ENCODE data around the gene NEDD4L. TPM values are rescaled to one million over a fixed set of nuclear protein-coding genes. Genes with fewer than 3 reads are reported as not detected.

NEDD4L gene
- total RNA-seq, 8 experiments from 2014 or later, result 51.2 to 394 (median 65.0) TPM

- ATAC-seq (replicated peaks in 6 of 8), result no peak
- Histone ChIP-seq H3K4me1 (replicated peaks in 1 of 2) (peaks cover 0 to 3% of the 10 kb centered on the region in 2 donors), H3K4me3 (no peak overlapping the region), H3K27ac (no peak overlapping the region)
- in situ Hi-C loops (cut with MboI; ENCODE audit: low pct_unique_long_range_greater_than_20kb in 2 of 9, low sequenced_read_pairs in 9 of 9, unreplicated experiment in 9 of 9), result no loop called here
- WGBS, 10 experiments, result 62 to 100% (median 83%) methylated on average over 3 to 13 of the region's 13 CpGs
These were observed 28.8 kb upstream of the NEDD4L start for GRCh38 chr18:58015065-58015780.

- in situ Hi-C loops (cut with MboI; ENCODE audit: low pct_unique_long_range_greater_than_20kb in 2 of 9, low sequenced_read_pairs in 9 of 9, unreplicated experiment in 9 of 9), result no loop called here
- Histone ChIP-seq H3K4me1 (replicated peaks in 1 of 2) (peaks cover 0 to 3% of the 10 kb centered on the region in 2 donors), H3K27ac (no peak overlapping the region), H3K4me3 (no peak overlapping the region)
- ATAC-seq (replicated peaks in 6 of 8), result no peak
These were observed 26.8 kb upstream of the NEDD4L start for GRCh38 chr18:58017267-58017666.

GRCh38 chr18:58020567-58021107 is 23.4 kb upstream of the NEDD4L start:
- H3K27ac ChIP-seq, result no peak overlapping the region
- no peak for ATAC-seq (replicated peaks in 6 of 8)
- no peak overlapping the region for H3K4me3 ChIP-seq
- in situ Hi-C loops (cut with MboI; ENCODE audit: low pct_unique_long_range_greater_than_20kb in 2 of 9, low sequenced_read_pairs in 9 of 9, unreplicated experiment in 9 of 9), result no loop called here
- H3K4me1 ChIP-seq (replicated peaks in 1 of 2), result peaks cover 0 to 3% of the 10 kb centered on the region in 2 donors
- 100% methylated on average over 1 to 3 of the region's 3 CpGs; no CpG with 5 or more reads in 6 of the 10 experiments for WGBS, 10 experiments

GRCh38 chr18:58021504-58021903 is 22.5 kb upstream of the NEDD4L start:
- 80 to 100% (median 96%) methylated on average over 1 to 4 of the region's 4 CpGs; no CpG with 5 or more reads in 1 of the 10 experiments for WGBS, 10 experiments
- Histone ChIP-seq H3K27ac (no peak overlapping the region), H3K4me1 (replicated peaks in 1 of 2) (peaks cover 0 to 3% of the 10 kb centered on the region in 2 donors), H3K4me3 (no peak overlapping the region)
- in situ Hi-C loops (cut with MboI; ENCODE audit: low pct_unique_long_range_greater_than_20kb in 2 of 9, low sequenced_read_pairs in 9 of 9, unreplicated experiment in 9 of 9), result no loop called here
- ATAC-seq (replicated peaks in 6 of 8), result no peak

GRCh38 chr18:58023108-58023507 is 20.9 kb upstream of the NEDD4L start:
- Histone ChIP-seq H3K4me3 (no peak overlapping the region), H3K27ac (no peak overlapping the region), H3K4me1 (replicated peaks in 1 of 2) (peaks cover 0 to 3% of the 10 kb centered on the region in 2 donors)
- ATAC-seq (replicated peaks in 6 of 8), result no peak
- in situ Hi-C loops (cut with MboI; ENCODE audit: low pct_unique_long_range_greater_than_20kb in 2 of 9, low sequenced_read_pairs in 9 of 9, unreplicated experiment in 9 of 9), result no loop called here
- WGBS, 10 experiments, result 79 to 100% (median 100%) methylated on average over 1 to 2 of the region's 2 CpGs; no CpG with 5 or more reads in 2 of the 10 experiments

GRCh38 chr18:58024139-58024538 is 19.9 kb upstream of the NEDD4L start:
- Histone ChIP-seq H3K4me1 (replicated peaks in 1 of 2) (peaks cover 0 to 3% of the 10 kb centered on the region in 2 donors), H3K27ac (no peak overlapping the region), H3K4me3 (no peak overlapping the region)
- ATAC-seq (replicated peaks in 6 of 8), result peak in 1 of 8 experiments; percentile 29
- 0 to 58% (median 16%) methylated on average over 1 to 3 of the region's 3 CpGs; no CpG with 5 or more reads in 1 of the 10 experiments for WGBS, 10 experiments
- in situ Hi-C loops (cut with MboI; ENCODE audit: low pct_unique_long_range_greater_than_20kb in 2 of 9, low sequenced_read_pairs in 9 of 9, unreplicated experiment in 9 of 9), result no loop called here

- no peak overlapping the region for H3K27ac ChIP-seq
- 78 to 100% (median 94%) methylated on average over 2 to 7 of the region's 7 CpGs; no CpG with 5 or more reads in 3 of the 10 experiments for WGBS, 10 experiments
- in situ Hi-C loops (cut with MboI; ENCODE audit: low pct_unique_long_range_greater_than_20kb in 2 of 9, low sequenced_read_pairs in 9 of 9, unreplicated experiment in 9 of 9), result loop anchor here in 5 of 9 experiments (25.0 kb wide), 2 partner anchors 138 to 462 kb away; no protein-coding TSS in a partner anchor
- H3K4me1 ChIP-seq (replicated peaks in 1 of 2), result peaks cover 0 to 3% of the 10 kb centered on the region in 2 donors
- no peak for ATAC-seq (replicated peaks in 6 of 8)
- H3K4me3 ChIP-seq, result no peak overlapping the region
These were observed 18.8 kb upstream of the NEDD4L start for GRCh38 chr18:58025205-58025604.

- Histone ChIP-seq H3K4me1 (replicated peaks in 1 of 2) (peaks cover 0 to 3% of the 10 kb centered on the region in 2 donors), H3K4me3 (no peak overlapping the region), H3K27ac (no peak overlapping the region)
- WGBS, 10 experiments, result 38 to 100% (median 69%) methylated on average over 1 to 2 of the region's 2 CpGs; no CpG with 5 or more reads in 3 of the 10 experiments
- ATAC-seq (replicated peaks in 6 of 8), result no peak
- in situ Hi-C loops (cut with MboI; ENCODE audit: low pct_unique_long_range_greater_than_20kb in 2 of 9, low sequenced_read_pairs in 9 of 9, unreplicated experiment in 9 of 9), result loop anchor here in 5 of 9 experiments (25.0 kb wide), 2 partner anchors 138 to 462 kb away; no protein-coding TSS in a partner anchor
These were observed 18.3 kb upstream of the NEDD4L start for GRCh38 chr18:58025733-58026132.

- no peak for ATAC-seq (replicated peaks in 6 of 8)
- WGBS, 10 experiments, result 29 to 67% (median 53%) methylated on average over 1 to 3 of the region's 3 CpGs; no CpG with 5 or more reads in 2 of the 10 experiments
- Histone ChIP-seq H3K4me3 (no peak overlapping the region), H3K4me1 (replicated peaks in 1 of 2) (peaks cover 0 to 3% of the 10 kb centered on the region in 2 donors), H3K27ac (no peak overlapping the region)
- in situ Hi-C loops (cut with MboI; ENCODE audit: low pct_unique_long_range_greater_than_20kb in 2 of 9, low sequenced_read_pairs in 9 of 9, unreplicated experiment in 9 of 9), result loop anchor here in 5 of 9 experiments (25.0 kb wide), 2 partner anchors 139 to 461 kb away; no protein-coding TSS in a partner anchor
These were observed 17.6 kb upstream of the NEDD4L start for GRCh38 chr18:58026395-58026794.

GRCh38 chr18:58026857-58027256 is 17.2 kb upstream of the NEDD4L start:
- ATAC-seq (replicated peaks in 6 of 8), result no peak
- H3K4me3 ChIP-seq, result no peak overlapping the region
- H3K27ac ChIP-seq, result no peak overlapping the region
- in situ Hi-C loops (cut with MboI; ENCODE audit: low pct_unique_long_range_greater_than_20kb in 2 of 9, low sequenced_read_pairs in 9 of 9, unreplicated experiment in 9 of 9), result loop anchor here in 5 of 9 experiments (25.0 kb wide), 2 partner anchors 140 to 460 kb away; no protein-coding TSS in a partner anchor
- peaks cover 0 to 3% of the 10 kb centered on the region in 2 donors for H3K4me1 ChIP-seq (replicated peaks in 1 of 2)
- 0 to 100% (median 23%) methylated on average over 1 to 2 of the region's 2 CpGs; no CpG with 5 or more reads in 6 of the 10 experiments for whole genome bisulfite sequencing, 10 experiments

GRCh38 chr18:58027341-58027740 is 16.7 kb upstream of the NEDD4L start:
- in situ Hi-C loops (cut with MboI; ENCODE audit: low pct_unique_long_range_greater_than_20kb in 2 of 9, low sequenced_read_pairs in 9 of 9, unreplicated experiment in 9 of 9), result loop anchor here in 5 of 9 experiments (25.0 kb wide), 2 partner anchors 140 to 460 kb away; no protein-coding TSS in a partner anchor
- no peak overlapping the region for H3K27ac ChIP-seq
- no peak for ATAC-seq (replicated peaks in 6 of 8)
- H3K4me1 ChIP-seq (replicated peaks in 1 of 2), result peaks cover 2 to 3% of the 10 kb centered on the region in 2 donors
- WGBS, 10 experiments, result 56 to 100% (median 89%) methylated on average over 1 to 3 of the region's 3 CpGs; no CpG with 5 or more reads in 3 of the 10 experiments
- no peak overlapping the region for H3K4me3 ChIP-seq

- peaks cover 3 to 7% of the 10 kb centered on the region in 2 donors for H3K4me1 ChIP-seq (replicated peaks in 1 of 2)
- no peak for ATAC-seq (replicated peaks in 6 of 8)
- H3K27ac ChIP-seq, result no peak overlapping the region
- no peak overlapping the region for H3K4me3 ChIP-seq
- in situ Hi-C loops (cut with MboI; ENCODE audit: low pct_unique_long_range_greater_than_20kb in 2 of 9, low sequenced_read_pairs in 9 of 9, unreplicated experiment in 9 of 9), result loop anchor here in 5 of 9 experiments (25.0 kb wide), 2 partner anchors 141 to 459 kb away; no protein-coding TSS in a partner anchor
- WGBS, 10 experiments, result 75 to 100% (median 88%) methylated on average over 1 to 4 of the region's 4 CpGs
These were observed 15.8 kb upstream of the NEDD4L start for GRCh38 chr18:58028109-58028784.
